K562 (cell line): ENCODE measurements around the gene FIS1. TPM values are rescaled to one million over a fixed set of nuclear protein-coding genes. Genes with fewer than 3 reads are reported as not detected.
A peak's percentile ranks its signal among the peaks of the same experiment; 100 is the strongest.

ENCODE experiments used
- ATAC-seq: fragments of 200-7000 bp; cut with Tn5 transposase; 3 replicates; pipeline ENCODE4 v1.9.1; 2020; ENCODE audit warnings: moderate library complexity
- BruUV-seq: library from RNA; stranded (reverse); fragments of 400-500 nt; replicated peaks from 2 replicates; lab custom pipeline; 2021; lab: Mats Ljungman, UMichigan
- CTCF ChIA-PET: fragments of 300-600 bp; formaldehyde crosslinking; extraction: SDS; loops from one replicate; lab custom pipeline; 2021; ENCODE audit warnings: low intra/inter-chr PET ratio; lab: Yijun Ruan, JAX
- POLR2A ChIA-PET: fragments of 300-600, 350-650 bp; sonication (Branson Sonifier 250); formaldehyde crosslinking; extraction: SDS; loops from one replicate; lab custom pipeline; 2021; ENCODE audit warnings: antibody characterized with exemption, inconsistent platforms; lab: Yijun Ruan, JAX
- DNase-seq, 4 experiments: peaks; one replicate each; pipeline versions ENCODE4 v3.0.0 to v3.0.0-alpha.2; 2011 to 2018; ENCODE audit warnings: low spot score in 3 of 4, mixed read lengths in 3 of 4; ENCODE audit errors: extremely low read depth in 1 of 4
- FAIRE-seq: peaks from 2 replicates; lab custom pipeline; 2011; peaks lifted over from hg19 to GRCh38; lab: Jason Lieb, UNC
- H2AFZ ChIP-seq: 2 replicates; pipeline ENCODE4 v1.6.0; 2011; ENCODE audit warnings: low read depth, low read length, control low read depth, inconsistent platforms
- H3K27ac ChIP-seq: fragments of 200-600 bp; 3 replicates; pipeline ENCODE4 v1.8.0; 2011; ENCODE audit warnings: low read depth, mild to moderate bottlenecking, control low read depth, inconsistent platforms, low read length, moderate library complexity, mixed read lengths; ENCODE audit errors: extremely low read depth
- H3K27me3 ChIP-seq, 2 experiments: fragments of 300-600 bp in 1 of 2; 2 replicates in 1 of 2; 3 replicates in 1 of 2; pipeline versions ENCODE4 v1.6.0 to v1.8.0; 2011; ENCODE audit warnings: inconsistent platforms in 2 of 2, low read length in 2 of 2, mild to moderate bottlenecking in 1 of 2, mixed read lengths in 1 of 2, moderate library complexity in 1 of 2; ENCODE audit not compliant: control insufficient read depth in 2 of 2, insufficient read depth in 2 of 2
- H3K36me3 ChIP-seq: fragments of 300-600 bp; 3 replicates; pipeline ENCODE4 v1.8.0; 2011; ENCODE audit warnings: mild to moderate bottlenecking, low read length, inconsistent platforms; ENCODE audit not compliant: control insufficient read depth, insufficient read depth
- H3K4me1 ChIP-seq, 2 experiments: fragments of 200-600 bp in 1 of 2; replicated peaks in 1 of 2; 2 replicates in 1 of 2; 3 replicates in 1 of 2; pipeline versions ENCODE4 v1.5.1 to v1.8.0; 2011; ENCODE audit warnings: inconsistent platforms in 2 of 2, low read length in 2 of 2, mild to moderate bottlenecking in 1 of 2, mixed read lengths in 1 of 2, moderate library complexity in 1 of 2; ENCODE audit not compliant: control insufficient read depth in 2 of 2, insufficient read depth in 2 of 2
- H3K4me2 ChIP-seq: 2 replicates; pipeline ENCODE4 v1.6.1; 2011; ENCODE audit warnings: low read length, control low read depth, inconsistent platforms, mixed read lengths; ENCODE audit not compliant: insufficient read depth
- H3K4me3 ChIP-seq: fragments of 200-600 bp; sonication (generic), shearing (Covaris generic); 2 replicates; pipeline ENCODE4 v1.5.1; 2016; ENCODE audit warnings: control low read depth, inconsistent platforms
- H3K79me2 ChIP-seq: fragments of 200-600 bp; 3 replicates; pipeline ENCODE4 v1.8.0; 2011; ENCODE audit warnings: low read length, inconsistent platforms; ENCODE audit not compliant: control insufficient read depth, insufficient read depth
- H3K9ac ChIP-seq, 2 experiments: 2 replicates each; pipeline versions ENCODE4 v1.6.0 to v1.6.1; 2011; ENCODE audit warnings: low read depth in 2 of 2, low read length in 2 of 2, control low read depth in 1 of 2, inconsistent platforms in 1 of 2, mild to moderate bottlenecking in 1 of 2, mixed read lengths in 1 of 2; ENCODE audit not compliant: insufficient read depth in 1 of 2
- H3K9me1 ChIP-seq: one replicate; pipeline ENCODE4 v1.6.0; 2011; ENCODE audit warnings: inconsistent platforms, mild to moderate bottlenecking, low read length, moderate library complexity; ENCODE audit not compliant: control insufficient read depth, insufficient read depth
- H3K9me3 ChIP-seq: replicated peaks from 2 replicates; pipeline ENCODE4 v1.5.1; 2011; ENCODE audit warnings: low read depth, low read length, inconsistent platforms; ENCODE audit not compliant: control insufficient read depth, insufficient read depth
- H4K20me1 ChIP-seq: replicated peaks from 2 replicates; pipeline ENCODE4 v1.6.1; 2011; ENCODE audit warnings: low read length, inconsistent platforms, mixed read lengths; ENCODE audit not compliant: control insufficient read depth, insufficient read depth
- GTF2E2 ChIP-seq: fragments of 200-800 bp; sonication (Bioruptor generic); IDR thresholded peaks from 2 replicates; pipeline ENCODE4 v1.6.1; 2016; ENCODE audit warnings: missing genetic modification characterization, missing compliant biosample characterization
- WGBS: fragments of 100-300 bp; shearing (Covaris generic); methylation state at CpG from one replicate; pipeline ENCODE4 v1.1.6; 2016; ENCODE audit warnings: low coverage, mixed read lengths; ENCODE audit not compliant: insufficient coverage; ENCODE audit errors: missing lambda C conversion rate; 5-methylcytosine and 5-hydroxymethylcytosine counted together
- in situ Hi-C: fragments of 300-500 bp; cut with MboI; formaldehyde crosslinking; loops from 4 replicates; pipeline ENCODE4 v1.15.0; 2018; ENCODE audit warnings: inconsistent platforms, mixed read lengths
- intact Hi-C: fragments of 100-400 bp; cut with micrococcal nuclease; formaldehyde crosslinking; loops from 2 replicates; pipeline ENCODE4 v1.14.2; 2022
- polyA plus RNA-seq, 8 experiments: library from polyadenylated mRNA; depleted of rRNA in 4 of 8; stranded (reverse) in 5 of 8; unstranded in 3 of 8; fragments of >200 nt; fragmentation: Nextera tagmentation in 2 of 8; fragmentation: Illumina TruSeq in 1 of 8; extraction: Ambion mirVana in 2 of 8; extraction: Trizol in 1 of 8; gene quantifications; 2 replicates each; pipeline versions ENCODE4 v1.2.1 to v1.2.3, GENCODE V29; 2011 to 2014; ENCODE audit warnings: inconsistent platforms in 1 of 8, missing spikeins in 1 of 8
- total RNA-seq, 7 experiments: library from RNA; depleted of rRNA in 6 of 7; stranded (reverse); fragments of >200 nt in 6 of 7; fragmentation: Illumina TruSeq in 2 of 7; extraction: Trizol in 2 of 7; gene quantifications; 2 replicates each; pipeline versions ENCODE4 v1.2.1 to v1.2.3, GENCODE V29; 2011 to 2021; ENCODE audit warnings: low replicate concordance in 1 of 7
- TF ChIP-seq, protein P1 (sequence below): sonication (generic); formaldehyde crosslinking; IDR thresholded peaks from 2 replicates; pipeline ENCODE4 v1.8.0; 2022; ENCODE audit warnings: mild to moderate bottlenecking, missing genetic modification reagents

The FIS1 gene
- total and polyA plus RNA-seq, 9 of the 15 experiments (the other 6 are each of a cell fraction or from before 2014, with no cell fraction given): 86.0 to 257 (median 144) TPM

DNA sequence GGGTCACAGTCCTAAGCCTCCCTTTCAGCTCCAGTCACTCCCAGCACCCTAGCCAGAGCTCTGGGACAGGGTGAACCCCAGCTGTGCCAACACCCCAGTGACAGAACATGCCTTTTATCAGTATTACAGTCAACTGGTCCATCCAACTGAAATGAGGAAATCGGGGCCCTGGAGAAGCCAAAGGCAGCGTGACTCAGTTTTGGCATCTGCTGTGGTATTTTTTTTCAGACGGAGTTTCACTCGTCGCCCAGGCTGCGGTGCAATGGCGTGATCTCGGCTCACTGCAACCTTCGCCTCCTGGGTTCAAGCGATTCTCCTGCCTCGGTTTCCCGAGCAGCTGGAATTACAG, 3.9 kb downstream of the FIS1 start:
- H3K9ac ChIP-seq: peak overlapping the region in 1 of 2 experiments; percentile 39; a peak in 2 of 4 replicates
- H2AFZ ChIP-seq: no peak overlapping the region
- no peak overlapping the region for H3K4me3 ChIP-seq
- CTCF ChIA-PET: no interaction called here
- peaks cover 42% of the 10 kb centered on the region for H3K79me2 ChIP-seq
- no peaks in the 10 kb centered on the region for H3K9me1 ChIP-seq
- no peak for DNase-seq
- POLR2A ChIA-PET: interaction anchor here (0.6 kb wide), 1 partner anchor 9 kb away, joined by 3 read pairs; no protein-coding TSS in a partner anchor
- peak overlapping the region; percentile 68; the same call in 1 of the 2 replicates for H3K4me2 ChIP-seq
- 90% methylated on average over 12 of the region's 12 CpGs for WGBS
- H3K36me3 ChIP-seq: peaks cover 62% of the 10 kb centered on the region
- peaks cover 5% of the 10 kb centered on the region for H3K9me3 ChIP-seq
- intact Hi-C loops (no loop called here), in situ Hi-C loops (no loop called here)
- H3K27ac ChIP-seq: peak overlapping the region; percentile 43; the same call in 2 of the 3 replicates
- no peaks in the 10 kb centered on the region for H3K27me3 ChIP-seq
- H3K4me1 ChIP-seq: peaks cover 19 to 85% of the 10 kb centered on the region in 2 experiments; a peak in 4 of 5 replicates
- no peak for ATAC-seq
- no TSS peak for BruUV-seq
- FAIRE-seq: no peak
- TF ChIP-seq GTF2E2 (tag): no peak
- TF ChIP-seq, protein P1, sequence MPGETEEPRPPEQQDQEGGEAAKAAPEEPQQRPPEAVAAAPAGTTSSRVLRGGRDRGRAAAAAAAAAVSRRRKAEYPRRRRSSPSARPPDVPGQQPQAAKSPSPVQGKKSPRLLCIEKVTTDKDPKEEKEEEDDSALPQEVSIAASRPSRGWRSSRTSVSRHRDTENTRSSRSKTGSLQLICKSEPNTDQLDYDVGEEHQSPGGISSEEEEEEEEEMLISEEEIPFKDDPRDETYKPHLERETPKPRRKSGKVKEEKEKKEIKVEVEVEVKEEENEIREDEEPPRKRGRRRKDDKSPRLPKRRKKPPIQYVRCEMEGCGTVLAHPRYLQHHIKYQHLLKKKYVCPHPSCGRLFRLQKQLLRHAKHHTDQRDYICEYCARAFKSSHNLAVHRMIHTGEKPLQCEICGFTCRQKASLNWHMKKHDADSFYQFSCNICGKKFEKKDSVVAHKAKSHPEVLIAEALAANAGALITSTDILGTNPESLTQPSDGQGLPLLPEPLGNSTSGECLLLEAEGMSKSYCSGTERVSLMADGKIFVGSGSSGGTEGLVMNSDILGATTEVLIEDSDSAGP: 0 out of 2 replicates have a peak, but pooled peaks have one; percentile 15
- peaks cover 7% of the 10 kb centered on the region; the same call in 1 of the 2 replicates for H4K20me1 ChIP-seq
